SK-N-SH (cell line): ENCODE measurements around the gene VPS52. TPM values are rescaled to one million over a fixed set of nuclear protein-coding genes. Genes with fewer than 3 reads are reported as not detected.

Experiments used
- CTCF ChIA-PET: fragments of 300-600, 350-600 bp; formaldehyde crosslinking; extraction: SDS; loops from one replicate; lab custom pipeline; 2021; lab: Yijun Ruan, JAX
- POLR2A ChIA-PET: fragments of 350-600 bp; sonication (Branson Sonifier 250); formaldehyde crosslinking; extraction: SDS; loops from one replicate; lab custom pipeline; 2020; ENCODE audit warnings: antibody characterized with exemption, inconsistent platforms; lab: Yijun Ruan, JAX
- DNase-seq: peaks from one replicate; pipeline ENCODE4 v3.0.0; 2012
- H2AFZ ChIP-seq: fragments of 200-600 bp; sonication (generic); 2 replicates; pipeline ENCODE4 v1.8.1; 2016; ENCODE audit warnings: antibody characterized with exemption, mild to moderate bottlenecking, low read depth
- H3F3A ChIP-seq: fragments of 200-600 bp; sonication (generic); replicated peaks from 2 replicates; pipeline ENCODE3; 2016; ENCODE audit warnings: antibody characterized with exemption, mild to moderate bottlenecking; ENCODE audit not compliant: insufficient read depth
- H3K27ac ChIP-seq, 2 experiments: fragments of 200-500 bp in 1 of 2; fragments of 200-600 bp in 1 of 2; sonication (Bioruptor generic) in 1 of 2; sonication (generic), shearing (Covaris generic) in 1 of 2; 2 replicates each; pipeline versions ENCODE4 v1.5.1 to v1.6.1; 2014 to 2016; ENCODE audit warnings: low read depth in 2 of 2, inconsistent platforms in 1 of 2, low read length in 1 of 2, mild to moderate bottlenecking in 1 of 2, mixed read lengths in 1 of 2
- H3K27me3 ChIP-seq: fragments of 200-600 bp; sonication (generic), shearing (Covaris generic); 2 replicates; pipeline ENCODE4 v1.6.1; 2016; ENCODE audit warnings: mixed run types; ENCODE audit not compliant: insufficient read depth
- H3K36me3 ChIP-seq, 2 experiments: fragments of 200-500 bp in 1 of 2; fragments of 200-600 bp in 1 of 2; sonication (Bioruptor generic) in 1 of 2; sonication (generic) in 1 of 2; replicated peaks in 1 of 2; 2 replicates each; pipeline versions ENCODE3 to v1.5.1; 2014 to 2016; ENCODE audit warnings: low read length in 1 of 2, mild to moderate bottlenecking in 1 of 2; ENCODE audit not compliant: insufficient read depth in 2 of 2, control insufficient read depth in 1 of 2
- H3K4me1 ChIP-seq, 2 experiments: fragments of 200-500 bp in 1 of 2; fragments of 200-600 bp in 1 of 2; sonication (Bioruptor generic) in 1 of 2; sonication (generic), shearing (Covaris generic) in 1 of 2; 2 replicates each; pipeline versions ENCODE4 v1.5.1 to v1.6.1; 2014 to 2016; ENCODE audit warnings: low read depth in 1 of 2, low read length in 1 of 2, mixed run types in 1 of 2; ENCODE audit not compliant: insufficient read depth in 2 of 2, control insufficient read depth in 1 of 2
- H3K4me2 ChIP-seq: fragments of 200-600 bp; sonication (generic), shearing (Covaris generic); 2 replicates; pipeline ENCODE4 v1.6.1; 2017; ENCODE audit warnings: mixed run types
- H3K4me3 ChIP-seq, 2 experiments: fragments of 200-500 bp in 1 of 2; fragments of 200-600 bp in 1 of 2; sonication (Bioruptor generic) in 1 of 2; sonication (generic), shearing (Covaris generic) in 1 of 2; 2 replicates each; pipeline versions ENCODE4 v1.5.1 to v1.8.1; 2014 to 2016; ENCODE audit warnings: low read depth in 2 of 2, inconsistent platforms in 1 of 2, low read length in 1 of 2, mild to moderate bottlenecking in 1 of 2, mixed read lengths in 1 of 2, moderate library complexity in 1 of 2
- H3K79me2 ChIP-seq: fragments of 200-600 bp; sonication (generic); 2 replicates; pipeline ENCODE4 v1.8.1; 2017; ENCODE audit warnings: mild to moderate bottlenecking; ENCODE audit not compliant: insufficient read depth
- H3K9ac ChIP-seq: fragments of 200-600 bp; sonication (generic); 2 replicates; pipeline ENCODE4 v1.6.1; 2017; ENCODE audit warnings: mixed run types
- H3K9me2 ChIP-seq: fragments of 200-600 bp; sonication (generic); 2 replicates; pipeline ENCODE4 v1.6.1; 2017; ENCODE audit warnings: mixed run types
- H3K9me3 ChIP-seq: fragments of 200-600 bp; sonication (generic); 2 replicates; pipeline ENCODE4 v1.6.1; 2017; ENCODE audit warnings: mixed run types, mild to moderate bottlenecking, moderate library complexity
- H4K20me1 ChIP-seq: fragments of 200-600 bp; sonication (generic); 2 replicates; pipeline ENCODE4 v1.6.1; 2017; ENCODE audit warnings: mild to moderate bottlenecking, mixed run types; ENCODE audit not compliant: insufficient read depth
- ELF1 ChIP-seq: IDR thresholded peaks from 2 replicates; pipeline ENCODE4 v1.4.0; 2012
- FOXJ3 ChIP-seq: sonication (generic); formaldehyde crosslinking; IDR thresholded peaks from 2 replicates; pipeline ENCODE4 v1.5.1; 2020; ENCODE audit warnings: mild to moderate bottlenecking, missing genetic modification reagents
- REST ChIP-seq: IDR thresholded peaks from 2 replicates; pipeline ENCODE4 v1.6.1; 2012; ENCODE audit warnings: mild to moderate bottlenecking, low read depth, low read length, moderate library complexity
- RXRA ChIP-seq: IDR thresholded peaks from 2 replicates; pipeline ENCODE4 v1.4.0; 2012; ENCODE audit warnings: low read depth, mild to moderate bottlenecking, borderline replicate concordance
- YY1 ChIP-seq: IDR thresholded peaks from 2 replicates; pipeline ENCODE4 v1.4.0; 2012; ENCODE audit warnings: low read depth, mild to moderate bottlenecking
- ZBTB33 ChIP-seq: IDR thresholded peaks from 2 replicates; pipeline ENCODE4 v1.4.0; 2012; ENCODE audit warnings: low read depth, borderline replicate concordance
- WGBS: methylation state at CpG from one replicate; pipeline ENCODE4 v1.1.6; 2017; ENCODE audit warnings: low lambda C conversion rate; 5-methylcytosine and 5-hydroxymethylcytosine counted together
- polyA plus RNA-seq, 3 experiments: library from polyadenylated mRNA; depleted of rRNA; stranded (reverse); fragments of >200 nt; gene quantifications; 2 replicates each; pipeline ENCODE4 v1.2.3, GENCODE V29; 2012
- TF ChIP-seq, protein P1 (sequence below): IDR thresholded peaks from 2 replicates; pipeline ENCODE4 v1.4.0; 2012; ENCODE audit warnings: low read depth, borderline replicate concordance

VPS52 gene
- polyA plus RNA-seq, 1 of the 3 experiments (the other 2 are of a cell fraction) = 74.0 TPM

GRCh38 chr6:33301877-33302276 lies 30.2 kb upstream of the VPS52 start:
- Histone ChIP-seq H3K27ac (no peak overlapping the region), H3K9ac (no peak overlapping the region)

More at GRCh38 chr6:33301877-33302276, 30.2 kb upstream of the VPS52 start:
- WGBS = 95% methylated on average over 3 of the region's 3 CpGs
- Histone ChIP-seq H3K27me3 (no peaks in the 10 kb centered on the region), H4K20me1 (peaks cover 14% of the 10 kb centered on the region; the same call in 1 of the 2 replicates), H3K9me3 (no peaks in the 10 kb centered on the region), H2AFZ (no peak overlapping the region), H3K9me2 (no peaks in the 10 kb centered on the region), H3K4me3 (no peak overlapping the region; a peak in 1 of 4 replicates), H3F3A (peaks cover 22% of the 10 kb centered on the region), H3K4me1 (peaks cover 4 to 10% of the 10 kb centered on the region in 2 experiments; a peak in 1 of 4 replicates), H3K79me2 (peaks cover 74% of the 10 kb centered on the region), H3K4me2 (no peak overlapping the region), H3K36me3 (peaks cover 13 to 22% of the 10 kb centered on the region in 2 experiments)
- POLR2A ChIA-PET = interaction anchor here (0.6 to 2.1 kb wide), 2 partner anchors 12 to 24 kb away, joined by 3 to 15 read pairs; partner anchors contain the start of genes B3GALT4 and TAPBP
- TF ChIP-seq ELF1 = no peak
- no peak for TF ChIP-seq RXRA
- TF ChIP-seq, protein P1, sequence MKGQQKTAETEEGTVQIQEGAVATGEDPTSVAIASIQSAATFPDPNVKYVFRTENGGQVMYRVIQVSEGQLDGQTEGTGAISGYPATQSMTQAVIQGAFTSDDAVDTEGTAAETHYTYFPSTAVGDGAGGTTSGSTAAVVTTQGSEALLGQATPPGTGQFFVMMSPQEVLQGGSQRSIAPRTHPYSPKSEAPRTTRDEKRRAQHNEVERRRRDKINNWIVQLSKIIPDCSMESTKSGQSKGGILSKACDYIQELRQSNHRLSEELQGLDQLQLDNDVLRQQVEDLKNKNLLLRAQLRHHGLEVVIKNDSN = no peak
- TF ChIP-seq YY1 = no peak
- TF ChIP-seq REST = no peak
- no peak for TF ChIP-seq ZBTB33
- no peak for TF ChIP-seq FOXJ3 (CRISPR knock-in tag)
- no peak for DNase-seq
- CTCF ChIA-PET = no interaction called here
